Ectodermal cell (in vitro differentiated cells): ENCODE data around the gene DBH.
"Not testable (repeated sequence)": the region's sequence is repeated elsewhere in the genome, so short reads cannot be mapped to it uniquely, and the experiment has no call there.

Experiments used
- H3K27ac ChIP-seq: 2 replicates; pipeline ENCODE4 v1.7.0; 2013; ENCODE audit warnings: mild to moderate bottlenecking, low read depth, low read length; ENCODE audit not compliant: insufficient read depth, poor library complexity, severe bottlenecking
- H3K27me3 ChIP-seq: 2 replicates; pipeline ENCODE4 v1.7.0; 2013; ENCODE audit warnings: mild to moderate bottlenecking, low read length; ENCODE audit not compliant: insufficient read depth, control insufficient read depth, poor library complexity, severe bottlenecking
- H3K36me3 ChIP-seq: one replicate; pipeline ENCODE4 v1.7.0; 2013; ENCODE audit warnings: low read length; ENCODE audit not compliant: control insufficient read depth, insufficient read depth
- H3K4me1 ChIP-seq: one replicate; pipeline ENCODE4 v1.7.0; 2013; ENCODE audit warnings: low read length; ENCODE audit not compliant: control insufficient read depth, insufficient read depth
- H3K4me3 ChIP-seq: 2 replicates; pipeline ENCODE4 v1.7.0; 2013; ENCODE audit warnings: low read depth, low read length, control low read depth; ENCODE audit not compliant: insufficient read depth
- H3K9me3 ChIP-seq: 2 replicates; pipeline ENCODE4 v1.7.0; 2013; ENCODE audit warnings: mild to moderate bottlenecking, low read length, moderate library complexity; ENCODE audit not compliant: control insufficient read depth
- WGBS, 2 experiments: methylation state at CpG; one replicate each; pipeline ENCODE4 v1.1.7; 2013; ENCODE audit warnings: missing lambda C conversion rate in 2 of 2; 5-methylcytosine and 5-hydroxymethylcytosine counted together

Gene DBH

GRCh38 chr9:133674091-133674490 is 37.9 kb downstream of the DBH start:
- no peak overlapping the region for H3K4me3 ChIP-seq
- no peaks in the 10 kb centered on the region for H3K27me3 ChIP-seq
- no peaks in the 10 kb centered on the region for H3K36me3 ChIP-seq
- 95 to 96% methylated on average over 14 of the region's 14 CpGs for WGBS, 2 experiments
- no peak overlapping the region for H3K27ac ChIP-seq
- H3K9me3 ChIP-seq, result no peaks in the 10 kb centered on the region
- no peaks in the 10 kb centered on the region for H3K4me1 ChIP-seq

DNA sequence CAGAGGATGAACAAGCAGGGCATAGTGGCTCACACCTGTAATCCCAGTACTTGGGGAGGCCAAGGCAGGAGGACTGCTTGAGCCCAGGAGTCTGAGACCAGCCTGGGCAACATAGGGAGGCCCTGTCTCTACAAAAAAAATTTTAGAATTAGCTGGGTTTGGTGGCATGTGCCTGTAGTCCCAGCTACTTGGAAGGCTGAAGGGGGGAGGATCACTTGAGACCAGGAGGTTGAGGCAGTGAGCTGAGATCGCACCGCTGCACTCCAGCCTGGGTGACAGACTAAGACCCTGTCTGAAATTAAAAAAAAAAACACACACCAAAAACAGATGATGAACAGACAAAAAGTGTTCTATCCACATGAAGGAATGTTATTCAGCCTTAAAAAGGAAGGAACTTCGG is 39.6 kb downstream of the DBH start:
- H3K4me1 ChIP-seq, H3K27ac ChIP-seq, H3K9me3 ChIP-seq, H3K4me3 ChIP-seq, H3K27me3 ChIP-seq, H3K36me3 ChIP-seq: not testable (repeated sequence)
- 84 to 92% methylated on average over 3 of the region's 3 CpGs for WGBS, 2 experiments

DNA sequence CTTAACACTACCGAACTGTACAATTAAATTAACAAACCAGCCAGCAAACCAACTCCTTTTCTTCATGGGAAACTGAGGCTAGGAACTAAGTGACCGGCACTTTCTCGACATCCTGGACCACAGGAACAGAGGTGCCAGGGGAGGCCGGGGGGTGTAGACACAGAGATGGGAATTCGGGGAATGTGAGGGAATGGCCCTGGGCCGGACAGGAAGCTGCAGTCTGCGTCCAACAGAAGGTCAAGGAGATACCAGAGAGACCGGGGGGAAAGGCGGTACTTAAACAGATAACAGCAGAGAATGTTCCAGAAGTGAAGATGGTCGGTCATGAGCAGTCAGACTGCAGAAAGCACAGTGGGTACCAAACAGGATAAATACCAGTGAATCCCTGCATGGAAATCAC is 40.3 kb downstream of the DBH start:
- Histone ChIP-seq H3K4me3 (no peak overlapping the region), H3K9me3 (no peaks in the 10 kb centered on the region), H3K27me3 (no peaks in the 10 kb centered on the region), H3K36me3 (no peaks in the 10 kb centered on the region), H3K4me1 (no peaks in the 10 kb centered on the region), H3K27ac (no peak overlapping the region)
- 91 to 92% methylated on average over 10 of the region's 10 CpGs for WGBS, 2 experiments

- Histone ChIP-seq H3K4me3 (no peak overlapping the region), H3K36me3 (no peaks in the 10 kb centered on the region), H3K27ac (no peak overlapping the region), H3K9me3 (no peaks in the 10 kb centered on the region), H3K27me3 (no peaks in the 10 kb centered on the region), H3K4me1 (no peaks in the 10 kb centered on the region)
- 89 to 90% methylated on average over 17 of the region's 17 CpGs for WGBS, 2 experiments
These were observed 41.2 kb downstream of the DBH start for GRCh38 chr9:133677126-133678010.

GRCh38 chr9:133679056-133679455 is 42.9 kb downstream of the DBH start:
- WGBS, 2 experiments, result 87 to 89% methylated on average over 15 of the region's 15 CpGs
- no peak overlapping the region for H3K4me3 ChIP-seq
- H3K27ac ChIP-seq, result no peak overlapping the region

GRCh38 chr9:133679466-133680061 is 43.4 kb downstream of the DBH start:
- H3K27me3 ChIP-seq, result no peaks in the 10 kb centered on the region
- WGBS, 2 experiments, result 93 to 94% methylated on average over 35 of the region's 35 CpGs
- no peaks in the 10 kb centered on the region for H3K9me3 ChIP-seq
- no peaks in the 10 kb centered on the region for H3K36me3 ChIP-seq
- H3K27ac ChIP-seq, result no peak overlapping the region
- peaks cover 6% of the 10 kb centered on the region for H3K4me1 ChIP-seq
- H3K4me3 ChIP-seq, result no peak overlapping the region

More at GRCh38 chr9:133679056-133679455, 42.9 kb downstream of the DBH start:
- H3K27me3 ChIP-seq, result no peaks in the 10 kb centered on the region
- H3K4me1 ChIP-seq, result peaks cover 6% of the 10 kb centered on the region
- no peaks in the 10 kb centered on the region for H3K36me3 ChIP-seq
- no peaks in the 10 kb centered on the region for H3K9me3 ChIP-seq

- Histone ChIP-seq H3K36me3 (no peaks in the 10 kb centered on the region), H3K4me3 (no peak overlapping the region), H3K4me1 (peaks cover 6% of the 10 kb centered on the region), H3K27me3 (no peaks in the 10 kb centered on the region), H3K27ac (no peak overlapping the region), H3K9me3 (no peaks in the 10 kb centered on the region)
- 88 to 90% methylated on average over 21 of the region's 21 CpGs for WGBS, 2 experiments
These were observed 44.2 kb downstream of the DBH start for GRCh38 chr9:133680250-133680975.

- Histone ChIP-seq H3K4me3 (no peak overlapping the region), H3K27me3 (no peaks in the 10 kb centered on the region), H3K27ac (no peak overlapping the region), H3K4me1 (peaks cover 6% of the 10 kb centered on the region), H3K36me3 (no peaks in the 10 kb centered on the region), H3K9me3 (no peaks in the 10 kb centered on the region)
- WGBS, 2 experiments, result 92 to 93% methylated on average over 20 of the region's 20 CpGs
These were observed 45.0 kb downstream of the DBH start for GRCh38 chr9:133680976-133681657.

DNA sequence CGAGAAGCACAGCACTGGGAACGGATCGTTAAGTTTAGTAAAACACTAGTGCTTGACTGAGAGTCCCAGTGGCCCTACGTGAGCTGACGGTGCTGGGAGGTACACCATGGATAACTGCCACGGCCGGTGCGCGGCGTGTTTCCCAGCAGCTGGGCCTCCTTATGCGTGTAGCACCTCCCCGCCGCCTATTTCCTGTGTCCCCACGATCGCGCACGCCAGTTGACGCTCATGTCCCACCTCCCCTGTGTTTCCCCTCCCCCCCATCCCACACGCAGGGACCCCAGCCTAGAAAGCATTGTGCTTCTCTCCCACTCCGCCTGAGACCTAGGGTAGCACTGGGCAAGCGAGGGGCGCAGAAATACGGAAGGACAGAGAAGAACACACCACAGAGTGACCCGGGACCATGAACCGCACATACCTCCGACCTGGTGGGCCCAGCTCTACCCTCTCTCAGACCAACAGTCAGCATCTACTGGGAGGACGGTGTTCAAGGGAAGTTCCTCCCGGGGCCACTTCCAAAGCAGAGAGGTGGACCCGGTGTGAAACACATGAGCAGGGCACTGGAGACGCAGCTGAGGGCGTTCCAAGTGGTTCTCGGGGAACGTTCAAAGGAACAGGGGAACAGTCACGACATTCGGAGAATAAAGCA is 45.6 kb downstream of the DBH start:
- WGBS, 2 experiments, result 95 to 96% methylated on average over 35 of the region's 35 CpGs
- no peaks in the 10 kb centered on the region for H3K36me3 ChIP-seq
- no peaks in the 10 kb centered on the region for H3K27me3 ChIP-seq
- H3K4me3 ChIP-seq, result no peak overlapping the region
- no peak overlapping the region for H3K27ac ChIP-seq
- H3K9me3 ChIP-seq, result no peaks in the 10 kb centered on the region
- H3K4me1 ChIP-seq, result peaks cover 6% of the 10 kb centered on the region
